GM21526 (cell line): ENCODE results near the gene CD4.

Source experiments
- ATAC-seq: cut with Tn5 transposase; IDR thresholded peaks from one replicate; pipeline ENCODE4 v1.9.1; 2021; ENCODE audit warnings: moderate library complexity; ENCODE audit not compliant: unreplicated experiment, low FRiP score

The CD4 gene

GRCh38 chr12:6840761-6841515, 51.6 kb downstream of the CD4 start, which contains the start of gene GNB3:
GNB3 (plus strand) TSS chr12:6840925; CDS start chr12:6841288, 363 bp downstream.
- no peak for ATAC-seq

- no peak for ATAC-seq
Observed at GRCh38 chr12:6842075-6842474, 52.7 kb downstream of the CD4 start.

- ATAC-seq = no peak
Observed at GRCh38 chr12:6843118-6843902, 54.0 kb downstream of the CD4 start.

- ATAC-seq = no peak
Observed at GRCh38 chr12:6845395-6845794, 56.1 kb downstream of the CD4 start.

GRCh38 chr12:6846316-6846869, 57.1 kb downstream of the CD4 start:
- no peak for ATAC-seq

GRCh38 chr12:6847676-6848075, 58.3 kb downstream of the CD4 start:
- no peak for ATAC-seq

- ATAC-seq = no peak
Observed at GRCh38 chr12:6849427-6849826, 60.1 kb downstream of the CD4 start.

GRCh38 chr12:6849976-6850560, 60.7 kb downstream of the CD4 start:
- ATAC-seq = no peak

GRCh38 chr12:6850796-6851152, 61.4 kb downstream of the CD4 start:
- no peak for ATAC-seq

- peak; percentile 57 for ATAC-seq
Observed at GRCh38 chr12:6851153-6851920, 62.0 kb downstream of the CD4 start, which contains the start of gene CDCA3. CDCA3 (minus strand) TSS chr12:6851286; CDS start chr12:6850952, 334 bp downstream.

GRCh38 chr12:6851921-6852650, 62.8 kb downstream of the CD4 start, which contains the start of gene USP5:
USP5 (plus strand) TSS chr12:6852150; CDS start chr12:6852180, 30 bp downstream.
- peak; percentile 70 for ATAC-seq

GRCh38 chr12:6852651-6853354, 63.5 kb downstream of the CD4 start:
- no peak for ATAC-seq

GRCh38 chr12:6853626-6854025, 64.3 kb downstream of the CD4 start:
- no peak for ATAC-seq

GRCh38 chr12:6854036-6854435, 64.7 kb downstream of the CD4 start:
- no peak for ATAC-seq

GRCh38 chr12:6855322-6855721, 66.0 kb downstream of the CD4 start:
- ATAC-seq = no peak

GRCh38 chr12:6858799-6859198, 69.5 kb downstream of the CD4 start:
- ATAC-seq = no peak

GRCh38 chr12:6860116-6860515, 70.8 kb downstream of the CD4 start:
- no peak for ATAC-seq

- no peak for ATAC-seq
Observed at GRCh38 chr12:6860942-6861341, 71.6 kb downstream of the CD4 start.

GRCh38 chr12:6861391-6861790, 72.1 kb downstream of the CD4 start:
- ATAC-seq = no peak
